T47D (cell line): ENCODE measurements around the gene VPS35L.
A peak's percentile ranks its signal among the peaks of the same experiment; 100 is the strongest.

Experiments used
- DNase-seq, 2 experiments: peaks; one replicate each; pipeline versions ENCODE4 v3.0.0 to v3.0.0-alpha.2; 2011 to 2012; ENCODE audit warnings: low read depth in 1 of 2, low spot score in 1 of 2
- JUND ChIP-seq: IDR thresholded peaks from 2 replicates; pipeline ENCODE4 v1.6.1; 2012; ENCODE audit warnings: low read depth
- in situ Hi-C: cut with HindIII; loops from 2 replicates; pipeline ENCODE4 v1.10.0; 2016; ENCODE audit warnings: low sequenced_read_pairs, low pct_unique_long_range_greater_than_20kb

The VPS35L gene

DNA sequence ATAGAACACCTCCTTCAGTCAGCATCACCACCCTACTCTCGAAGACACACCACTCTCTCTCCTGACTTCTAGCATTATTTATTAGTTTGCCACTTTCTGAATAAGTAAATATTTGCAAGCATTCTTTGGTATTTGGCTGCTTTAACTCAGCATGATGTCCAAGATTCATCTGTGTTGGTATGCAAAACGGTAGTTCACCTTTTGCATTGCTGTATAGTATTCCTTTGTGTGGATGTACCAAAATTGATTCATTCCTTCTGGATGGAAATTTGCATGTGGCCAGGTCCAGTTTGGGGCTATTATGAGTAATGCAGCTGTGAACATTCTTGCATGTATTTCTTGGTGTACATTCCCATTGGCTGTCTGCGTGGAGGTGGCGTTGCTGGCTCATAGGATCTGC lies 129.7 kb downstream of the VPS35L start:
- in situ Hi-C loops: no loop called here
- TF ChIP-seq JUND: no peak
- no peak for DNase-seq

DNA sequence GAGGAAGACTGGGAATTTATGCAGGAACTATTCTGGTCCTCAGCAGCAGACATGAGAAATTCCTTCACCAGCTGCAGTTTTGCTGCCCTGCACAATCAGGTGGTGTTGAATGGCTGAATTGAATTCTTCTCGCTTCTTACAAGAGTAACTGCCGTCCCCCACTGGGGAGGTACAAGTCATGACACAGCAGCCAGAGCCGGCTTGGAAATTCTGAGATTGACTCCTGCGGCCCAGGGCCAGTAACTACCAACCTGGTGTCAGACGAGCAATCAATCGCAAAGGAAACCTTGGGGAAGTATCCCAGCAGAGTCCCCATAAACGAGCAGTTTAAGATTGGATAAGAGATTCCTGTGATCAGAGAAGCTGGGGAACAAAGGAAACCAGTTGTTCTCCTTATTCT lies 131.8 kb downstream of the VPS35L start:
- no peak for TF ChIP-seq JUND
- in situ Hi-C loops: no loop called here
- DNase-seq: no peak

DNA sequence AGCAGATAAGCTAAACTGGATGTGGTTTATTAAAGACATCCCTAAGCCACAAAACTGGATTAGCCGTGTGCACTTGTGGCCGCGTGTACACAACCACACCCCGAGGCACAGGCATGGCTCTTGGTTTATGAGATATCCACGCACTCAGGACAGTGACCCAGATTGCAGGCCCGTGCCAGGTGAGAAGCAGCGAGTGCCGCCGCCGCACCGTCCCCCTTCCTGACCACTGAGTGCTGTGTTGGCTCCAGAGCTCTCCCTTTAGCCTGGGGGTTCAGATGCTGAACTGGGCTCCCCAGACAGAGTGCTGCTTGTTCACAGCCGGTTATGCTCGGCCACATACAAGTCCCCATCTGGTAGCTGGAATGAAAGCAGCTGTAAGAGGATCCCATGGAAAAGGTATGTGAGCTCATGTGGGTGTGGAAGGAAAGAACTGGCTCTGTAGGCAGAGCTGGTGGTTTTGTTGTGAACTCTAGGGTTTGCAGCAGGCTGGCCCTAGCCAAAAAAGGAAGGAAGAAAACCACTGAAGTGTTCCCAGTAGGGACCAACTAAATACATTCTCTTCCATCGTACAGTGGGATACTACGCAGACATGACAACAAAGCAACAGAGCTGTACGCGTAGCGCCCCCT lies 133.0 kb downstream of the VPS35L start:
- in situ Hi-C loops: no loop called here
- TF ChIP-seq JUND: no peak

DNA sequence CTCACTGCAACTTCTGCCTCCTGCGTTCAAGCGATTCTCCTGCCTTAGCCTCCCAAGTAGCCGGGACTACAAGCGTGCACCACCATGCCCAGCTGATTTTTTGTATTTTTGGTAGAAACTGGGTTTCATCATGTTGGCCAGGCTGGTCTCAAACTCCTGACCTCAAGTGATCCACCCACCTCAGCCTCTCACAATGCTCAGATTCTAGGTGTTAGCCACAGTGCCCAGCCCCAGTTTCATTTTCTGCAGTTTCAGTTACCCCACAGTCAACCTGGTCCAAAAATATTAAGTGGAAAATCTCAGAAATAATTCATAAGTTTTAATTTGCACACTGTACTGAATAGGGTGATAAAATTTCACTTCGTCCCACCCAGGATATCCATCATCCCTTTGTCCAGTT lies 133.8 kb downstream of the VPS35L start:
- in situ Hi-C loops: no loop called here
- no peak for DNase-seq
- TF ChIP-seq JUND: no peak

More for the DNA sequence above, 133.0 kb downstream of the VPS35L start:
- DNase-seq: no peak

DNA sequence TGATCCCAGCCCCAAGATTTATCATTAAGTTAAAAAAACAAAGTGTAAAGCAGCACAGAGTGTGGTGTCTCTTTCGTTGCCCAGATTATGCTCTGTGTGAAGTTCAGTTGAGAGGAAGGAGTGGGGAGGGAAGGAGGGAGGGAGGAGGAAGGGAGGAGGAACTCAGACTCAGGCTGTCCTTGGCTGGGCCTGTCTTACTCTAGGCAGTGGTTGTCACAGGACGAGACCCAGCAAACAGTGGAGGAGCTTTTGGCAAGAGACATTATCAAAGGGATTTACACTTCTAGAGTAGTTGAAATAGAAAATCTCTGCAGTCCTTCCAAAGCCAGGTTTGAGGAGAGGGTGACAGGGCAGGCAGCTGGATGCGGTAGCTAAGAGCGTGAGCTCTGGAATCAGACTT lies 134.7 kb downstream of the VPS35L start:
- DNase-seq: no peak
- TF ChIP-seq JUND: no peak
- in situ Hi-C loops: no loop called here

DNA sequence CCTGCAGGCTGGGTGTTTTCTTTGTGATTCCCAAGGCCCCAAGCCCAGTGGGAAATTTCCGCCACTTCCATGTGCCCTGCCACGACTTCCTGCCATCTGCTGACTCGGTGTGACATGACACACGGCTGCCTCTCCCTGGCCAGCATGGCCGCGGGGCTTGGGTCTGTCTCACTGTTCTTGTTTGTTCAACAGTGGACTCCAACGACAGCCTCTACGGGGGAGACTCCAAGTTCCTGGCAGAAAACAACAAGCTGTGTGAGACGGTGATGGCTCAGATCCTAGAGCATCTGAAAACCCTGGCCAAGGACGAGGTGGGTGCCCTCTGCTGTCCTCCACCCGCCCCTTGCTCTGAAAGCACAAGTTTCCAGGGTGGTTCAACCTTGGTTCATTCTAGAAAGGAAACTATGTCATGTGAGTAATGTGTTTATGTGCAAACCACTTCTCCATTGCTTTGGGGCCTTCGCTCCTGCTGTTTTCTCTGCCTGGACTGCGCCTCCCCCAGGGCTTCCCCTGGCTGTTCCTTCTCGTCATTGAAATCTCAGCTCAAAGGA lies 135.7 kb downstream of the VPS35L start:
- in situ Hi-C loops: no loop called here
- no peak for TF ChIP-seq JUND
- no peak for DNase-seq

DNA sequence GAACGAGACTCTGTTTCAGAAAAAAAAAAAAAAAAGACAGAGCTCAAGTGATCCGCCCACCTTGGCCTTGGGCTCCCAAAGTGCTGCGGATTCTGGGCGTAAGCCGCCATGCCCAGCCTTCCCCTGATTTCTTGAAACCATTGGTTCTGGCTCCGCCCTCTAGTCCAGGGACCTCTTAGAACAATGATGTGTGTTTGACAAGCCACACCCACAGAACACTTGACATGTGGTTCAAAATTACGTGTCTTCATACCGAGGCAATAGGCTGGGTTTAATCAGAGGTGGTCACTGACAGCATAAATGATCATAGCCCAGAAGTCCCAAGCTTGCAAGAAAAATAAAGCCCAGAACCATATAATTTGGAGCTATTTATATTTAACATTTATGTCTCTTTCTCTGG lies 139.5 kb downstream of the VPS35L start:
- TF ChIP-seq JUND: no peak
- in situ Hi-C loops: no loop called here
- no peak for DNase-seq

DNA sequence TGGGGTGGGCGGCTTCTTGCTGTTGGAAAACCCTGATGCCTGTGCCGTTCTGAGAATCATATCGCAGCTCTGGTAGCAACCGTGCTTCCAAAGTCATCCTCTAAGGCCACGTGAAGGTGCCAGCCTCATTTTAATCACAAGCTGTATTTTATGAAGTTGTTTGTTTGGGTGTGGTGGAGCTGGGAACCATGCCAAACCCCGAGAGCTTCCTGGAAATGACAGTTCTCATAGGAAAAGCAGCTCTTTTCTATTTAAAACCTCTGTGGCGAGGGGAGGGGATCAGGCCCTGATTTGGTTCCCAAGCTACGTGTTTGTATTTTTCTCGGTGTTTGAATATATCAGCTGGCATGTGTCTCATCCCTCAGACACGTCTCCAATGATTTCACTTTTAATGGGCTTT lies 140.8 kb downstream of the VPS35L start:
- in situ Hi-C loops: no loop called here
- DNase-seq: peak in 1 of 2 experiments; percentile 29
- no peak for TF ChIP-seq JUND

DNA sequence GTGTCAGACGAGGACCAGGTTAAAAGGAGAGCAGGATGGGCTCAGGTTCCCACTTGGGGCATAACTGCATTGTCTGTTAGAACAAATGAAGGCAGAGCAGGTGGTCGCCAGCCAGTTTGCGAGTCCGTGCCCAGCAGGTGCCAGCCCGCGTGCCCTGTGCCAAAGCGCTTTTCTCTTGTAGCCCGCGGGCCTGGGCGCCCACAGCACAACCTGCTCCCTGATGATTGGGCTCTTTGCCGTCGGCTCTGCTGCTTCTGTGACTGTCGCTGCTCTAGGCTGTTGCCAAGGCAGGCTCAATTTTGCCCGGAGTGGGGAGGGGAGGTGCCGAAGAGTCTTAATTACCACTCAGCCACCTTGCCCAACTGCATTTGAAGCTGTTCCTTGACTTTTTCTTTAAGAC lies 141.5 kb downstream of the VPS35L start:
- in situ Hi-C loops: no loop called here
- DNase-seq: no peak
- no peak for TF ChIP-seq JUND

DNA sequence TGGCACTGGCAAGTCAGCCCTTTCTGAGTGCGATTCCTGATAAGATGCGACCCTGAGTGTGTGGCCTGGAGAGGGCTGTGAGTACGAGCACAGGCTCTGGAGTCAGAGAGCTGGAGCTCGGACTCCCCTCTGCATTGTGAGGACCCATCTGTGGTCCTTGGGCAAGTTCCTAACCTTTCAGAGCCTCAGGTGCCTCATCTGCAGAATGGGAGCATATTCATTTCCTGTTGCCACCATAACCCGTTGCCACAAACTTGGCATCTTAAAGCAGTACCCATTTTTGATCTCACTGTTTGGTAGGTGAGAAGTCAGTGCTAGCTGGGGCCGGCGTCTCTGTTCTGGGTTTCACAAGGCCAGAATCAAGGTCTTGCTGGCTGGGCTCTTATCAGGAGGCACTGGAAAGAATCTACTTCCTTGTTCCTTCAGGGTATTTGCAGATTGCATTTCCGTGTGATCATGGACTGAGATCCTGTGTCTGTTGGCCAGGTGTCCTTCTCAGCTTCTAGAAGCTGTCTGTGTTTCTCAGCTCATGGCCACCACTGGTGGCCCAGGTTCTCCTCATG lies 142.3 kb downstream of the VPS35L start:
- in situ Hi-C loops: no loop called here
- peak in 1 of 2 experiments; percentile 48 for DNase-seq
- no peak for TF ChIP-seq JUND

DNA sequence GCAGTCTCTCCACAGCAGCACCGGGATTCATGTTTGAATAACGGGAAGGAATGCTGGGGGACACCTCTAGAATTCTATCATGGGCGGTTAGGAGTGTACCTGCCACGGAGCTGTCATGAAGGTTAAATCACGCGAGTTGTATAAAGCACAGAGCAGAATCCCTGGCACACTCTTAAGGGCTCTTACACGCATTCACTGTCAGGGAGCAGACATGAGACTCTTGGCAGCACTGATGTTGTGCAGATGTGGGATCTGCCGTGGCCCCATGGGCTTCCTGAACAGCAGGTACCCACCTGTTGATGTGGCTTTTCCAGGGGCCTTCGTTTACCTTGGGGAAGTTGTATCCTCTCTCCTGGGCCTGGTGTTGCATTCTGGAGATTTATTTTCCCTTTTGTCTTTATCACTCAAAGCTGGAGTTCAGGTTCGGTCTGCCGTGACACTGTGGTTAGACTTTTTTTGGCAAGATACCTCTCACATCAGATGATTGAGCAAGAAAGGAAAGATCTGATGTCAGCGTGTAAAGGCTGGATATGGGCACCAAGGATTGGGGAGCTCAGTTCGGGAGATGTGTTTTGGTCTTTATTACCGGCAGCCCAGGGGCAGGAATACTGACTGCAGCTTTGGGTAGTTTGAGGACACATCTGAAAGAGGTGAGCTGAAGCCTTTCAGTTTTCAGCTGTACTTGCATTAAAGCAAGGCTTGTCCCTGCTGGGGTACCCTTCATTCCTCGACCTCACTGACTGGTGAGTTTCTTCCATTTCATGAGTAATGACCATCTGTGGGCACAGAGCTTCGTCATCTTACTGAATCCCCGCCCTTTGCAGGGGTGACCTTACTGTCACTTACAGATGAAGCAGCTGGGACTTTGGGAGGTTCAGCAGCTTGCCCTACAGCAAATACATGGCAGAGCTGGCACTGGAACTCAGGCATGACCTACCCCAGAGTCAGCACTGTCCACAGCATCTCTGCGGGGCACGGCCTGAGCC lies 143.3 kb downstream of the VPS35L start:
- in situ Hi-C loops: no loop called here
- DNase-seq: no peak
- TF ChIP-seq JUND: no peak

DNA sequence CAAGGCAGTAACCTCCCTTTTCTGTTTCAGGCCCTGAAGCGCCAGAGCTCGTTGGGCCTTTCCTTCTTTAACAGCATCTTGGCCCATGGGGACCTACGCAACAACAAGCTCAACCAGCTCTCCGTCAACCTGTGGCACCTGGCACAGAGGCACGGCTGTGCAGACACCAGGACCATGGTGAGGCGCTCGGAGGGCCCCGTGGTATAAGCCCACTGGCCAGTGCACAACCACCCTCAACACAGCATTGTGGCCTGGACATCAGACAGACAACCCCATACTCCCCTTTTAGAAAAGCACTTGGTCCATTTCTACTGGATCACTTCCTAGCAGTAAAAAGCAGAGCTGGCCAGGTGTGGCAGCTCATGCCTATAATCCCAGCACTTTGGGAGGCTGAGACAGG lies 144.0 kb downstream of the VPS35L start:
- in situ Hi-C loops: no loop called here
- no peak for DNase-seq
- TF ChIP-seq JUND: no peak
